Subcutaneous adipose tissue (tissue), 4 donors: ENCODE measurements around the gene MYZAP. TPM values are rescaled to one million over a fixed set of nuclear protein-coding genes. Genes with fewer than 3 reads are reported as not detected.

ENCODE experiments used
- CTCF ChIP-seq: fragments of 450-650 bp; IDR thresholded peaks from one replicate; pipeline ENCODE4 v1.5.1; 2016; ENCODE audit warnings: low read depth, mild to moderate bottlenecking, control low read depth, antibody characterized with exemption, moderate library complexity
- total RNA-seq, 4 donors: library from RNA; depleted of rRNA; stranded (reverse); fragments of >200 nt; gene quantifications; one replicate each; pipeline ENCODE4 v1.1.0, GENCODE V29; 2016

The MYZAP gene
- total RNA-seq, 4 donors from 2014 or later, result 22.5 to 31.8 (median 28.3) TPM

GRCh38 chr15:57599296-57599810 lies 7.6 kb downstream of the MYZAP start:
- TF ChIP-seq CTCF, result no peak

- TF ChIP-seq CTCF, result no peak
Measured at GRCh38 chr15:57600197-57600596, 8.5 kb downstream of the MYZAP start.

- no peak for TF ChIP-seq CTCF
Measured at GRCh38 chr15:57604507-57604906, 12.8 kb downstream of the MYZAP start.

- no peak for TF ChIP-seq CTCF
Measured at GRCh38 chr15:57605491-57605890, 13.8 kb downstream of the MYZAP start.

- TF ChIP-seq CTCF, result no peak
Measured at GRCh38 chr15:57606048-57606447, 14.3 kb downstream of the MYZAP start.

GRCh38 chr15:57606816-57607215 lies 15.1 kb downstream of the MYZAP start:
- no peak for TF ChIP-seq CTCF

GRCh38 chr15:57607570-57608000 lies 15.9 kb downstream of the MYZAP start:
- TF ChIP-seq CTCF, result no peak
